ENCODE data around the gene LGR4. TPM values are rescaled to one million over a fixed set of nuclear protein-coding genes. Genes with fewer than 3 reads are reported as not detected.
"Not testable (repeated sequence)": the region's sequence is repeated elsewhere in the genome, so short reads cannot be mapped to it uniquely, and the experiment has no call there.

The LGR4 gene, protein sequence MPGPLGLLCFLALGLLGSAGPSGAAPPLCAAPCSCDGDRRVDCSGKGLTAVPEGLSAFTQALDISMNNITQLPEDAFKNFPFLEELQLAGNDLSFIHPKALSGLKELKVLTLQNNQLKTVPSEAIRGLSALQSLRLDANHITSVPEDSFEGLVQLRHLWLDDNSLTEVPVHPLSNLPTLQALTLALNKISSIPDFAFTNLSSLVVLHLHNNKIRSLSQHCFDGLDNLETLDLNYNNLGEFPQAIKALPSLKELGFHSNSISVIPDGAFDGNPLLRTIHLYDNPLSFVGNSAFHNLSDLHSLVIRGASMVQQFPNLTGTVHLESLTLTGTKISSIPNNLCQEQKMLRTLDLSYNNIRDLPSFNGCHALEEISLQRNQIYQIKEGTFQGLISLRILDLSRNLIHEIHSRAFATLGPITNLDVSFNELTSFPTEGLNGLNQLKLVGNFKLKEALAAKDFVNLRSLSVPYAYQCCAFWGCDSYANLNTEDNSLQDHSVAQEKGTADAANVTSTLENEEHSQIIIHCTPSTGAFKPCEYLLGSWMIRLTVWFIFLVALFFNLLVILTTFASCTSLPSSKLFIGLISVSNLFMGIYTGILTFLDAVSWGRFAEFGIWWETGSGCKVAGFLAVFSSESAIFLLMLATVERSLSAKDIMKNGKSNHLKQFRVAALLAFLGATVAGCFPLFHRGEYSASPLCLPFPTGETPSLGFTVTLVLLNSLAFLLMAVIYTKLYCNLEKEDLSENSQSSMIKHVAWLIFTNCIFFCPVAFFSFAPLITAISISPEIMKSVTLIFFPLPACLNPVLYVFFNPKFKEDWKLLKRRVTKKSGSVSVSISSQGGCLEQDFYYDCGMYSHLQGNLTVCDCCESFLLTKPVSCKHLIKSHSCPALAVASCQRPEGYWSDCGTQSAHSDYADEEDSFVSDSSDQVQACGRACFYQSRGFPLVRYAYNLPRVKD
- under 1 TPM; 0.29 to 0.42 TPM for total RNA-seq

DNA sequence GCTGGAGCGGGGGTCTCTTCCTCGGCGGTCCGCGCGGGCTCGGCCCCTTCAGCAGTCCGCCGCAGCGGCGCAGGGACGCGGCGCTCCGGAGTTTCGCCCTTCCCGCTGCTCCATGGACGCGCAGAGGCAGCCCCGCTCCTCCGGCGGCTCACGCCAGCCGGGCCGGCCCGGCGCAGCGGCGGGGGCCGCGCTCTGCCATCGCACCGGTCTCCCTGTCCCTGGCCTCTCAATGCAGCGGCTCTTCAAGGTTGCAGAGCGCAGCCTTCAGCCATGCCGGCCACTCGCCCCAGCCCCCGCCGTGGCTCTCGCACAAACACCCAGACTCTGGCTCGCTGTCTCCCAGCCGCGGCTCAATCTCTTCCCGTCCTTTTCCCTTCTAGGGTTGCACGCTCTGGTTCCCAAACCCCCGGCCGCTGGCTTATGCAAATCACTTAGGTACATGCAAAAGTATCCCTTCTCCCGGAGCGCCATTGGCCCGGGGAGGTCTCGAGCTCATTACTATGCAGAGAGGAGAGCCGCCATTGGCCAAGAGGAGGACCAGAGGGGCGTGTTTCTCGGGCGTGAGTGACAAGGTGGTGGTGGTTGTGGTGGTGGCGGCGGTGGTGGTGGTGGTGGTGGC lies at the start of gene LGR4:
Gene LGR4 (minus strand): TSS at position 393 of the 619 bp plus-strand sequence. CDS start 488 bp downstream, outside the sequence.
- DNase-seq (peak; percentile 63), ATAC-seq (peak; percentile 78)
- Mint-ChIP-seq H3K27ac (no peak within 1 kb of the TSS), H3K4me3 (peak within 1 kb of the TSS; percentile 79), H3K9me3 (ENCODE audit: low read depth) (no peaks in the 10 kb centered on the region), H3K4me1 (peaks cover 9% of the 10 kb centered on the region), H3K27me3 (peaks cover 64% of the 10 kb centered on the region), H3K36me3 (peaks cover 3% of the 10 kb centered on the region)
- CTCF ChIA-PET, result interaction anchor here (1.0 to 5.0 kb wide), 2 partner anchors 13 to 15 kb away, joined by 3 to 22 read pairs; no protein-coding TSS in a partner anchor

DNA sequence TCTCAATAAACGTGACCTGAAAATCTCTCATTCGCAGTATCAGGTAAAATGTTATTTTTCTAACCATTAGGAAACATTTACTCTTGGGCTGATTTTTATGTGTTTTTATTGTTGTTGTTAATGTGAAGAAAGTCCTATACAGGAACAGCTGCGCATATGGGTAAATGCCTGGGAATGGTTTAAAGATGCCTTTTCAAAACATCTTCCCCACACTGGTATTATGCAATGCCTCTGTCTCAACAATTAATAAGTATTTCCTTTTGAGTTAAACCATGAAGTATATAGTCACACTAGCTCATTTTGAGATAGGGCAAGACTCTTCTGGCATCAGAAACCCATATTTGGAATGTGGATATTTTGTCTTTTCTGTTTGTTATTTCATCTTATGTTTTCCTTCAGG lies 47.6 kb upstream of the LGR4 start:
- peaks cover 7% of the 10 kb centered on the region for H3K27me3 Mint-ChIP-seq

DNA sequence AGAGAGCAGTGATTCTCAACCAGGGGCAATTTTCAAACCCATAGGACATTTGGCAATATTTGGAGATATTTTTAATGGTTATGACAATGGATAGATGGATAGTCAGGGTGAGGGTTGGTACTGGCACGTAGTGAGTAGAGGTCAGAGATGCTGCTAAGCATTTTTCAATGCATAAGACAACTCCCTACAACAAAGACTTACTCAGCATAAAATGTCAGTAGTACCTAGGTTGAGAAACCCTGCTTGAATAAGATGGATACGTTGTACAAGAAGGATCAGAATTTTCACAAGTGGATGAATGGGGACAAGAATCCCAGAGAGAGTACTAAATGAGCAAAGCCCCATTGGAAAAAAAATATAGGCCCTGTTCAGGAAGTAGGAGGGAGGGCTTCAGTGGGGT lies 45.9 kb upstream of the LGR4 start:
- no peak overlapping the region for H3K27ac Mint-ChIP-seq
- ATAC-seq (no peak), DNase-seq (no peak)
- CTCF ChIA-PET, result interaction anchor here (1.1 kb wide), 1 partner anchor 519 kb away, joined by 3 read pairs; no protein-coding TSS in a partner anchor
- peaks cover 7% of the 10 kb centered on the region for H3K27me3 Mint-ChIP-seq
- H3K9me3 Mint-ChIP-seq (ENCODE audit: low read depth), result no peaks in the 10 kb centered on the region
- H3K4me3 Mint-ChIP-seq, result no peak overlapping the region
- no peaks in the 10 kb centered on the region for H3K36me3 Mint-ChIP-seq
- H3K4me1 Mint-ChIP-seq, result no peaks in the 10 kb centered on the region

More for the DNA sequence above, 47.6 kb upstream of the LGR4 start:
- DNase-seq, result no peak
- H3K27ac Mint-ChIP-seq, result no peak overlapping the region
- no peaks in the 10 kb centered on the region for H3K36me3 Mint-ChIP-seq
- H3K4me3 Mint-ChIP-seq, result no peak overlapping the region
- ATAC-seq, result no peak
- no peaks in the 10 kb centered on the region for H3K9me3 Mint-ChIP-seq (ENCODE audit: low read depth)
- CTCF ChIA-PET, result interaction anchor here (1.3 kb wide), 1 partner anchor 21 kb away, joined by 5 read pairs; no protein-coding TSS in a partner anchor
- H3K4me1 Mint-ChIP-seq, result no peaks in the 10 kb centered on the region

DNA sequence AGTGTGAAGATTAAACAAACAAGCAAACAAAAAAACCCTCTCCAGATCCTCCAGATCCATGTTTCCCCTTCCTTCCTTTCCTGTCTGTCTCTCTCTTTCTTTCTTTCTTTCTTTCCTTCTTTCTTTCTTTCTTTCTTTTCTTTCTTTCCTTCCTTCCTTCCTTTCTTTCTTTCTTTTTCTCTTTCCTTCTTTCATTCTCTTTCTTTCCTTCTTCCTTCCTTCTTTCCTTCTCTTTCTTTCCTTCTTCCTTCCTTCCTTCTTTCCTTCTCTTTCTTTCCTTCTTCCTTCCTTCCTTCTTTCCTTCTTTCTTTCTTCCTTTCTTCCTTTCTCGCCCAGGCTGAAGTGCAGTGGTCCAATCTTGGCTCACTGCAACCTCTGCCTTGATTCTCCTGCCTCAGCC lies 44.9 kb upstream of the LGR4 start:
- not testable (repeated sequence) for ATAC-seq, H3K27me3 Mint-ChIP-seq, H3K27ac Mint-ChIP-seq

DNA sequence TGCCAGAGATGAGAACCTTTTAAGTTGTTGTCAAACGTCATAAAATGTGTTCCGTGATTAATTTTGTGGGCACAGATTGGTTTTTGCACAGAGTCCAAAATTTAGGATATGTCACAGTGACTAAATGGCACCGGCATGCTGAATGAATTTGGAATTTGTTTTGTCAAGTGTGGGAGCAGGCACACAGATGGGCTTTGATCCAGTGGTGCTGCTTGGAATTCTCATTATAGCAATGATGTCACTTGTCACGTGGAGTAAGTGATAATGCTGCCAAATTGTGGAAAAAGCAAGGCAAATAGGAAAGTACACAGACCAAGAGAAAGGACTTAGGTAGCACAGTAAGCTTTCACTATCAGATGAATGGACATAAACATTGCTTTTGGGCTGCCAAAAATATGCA lies 42.0 kb upstream of the LGR4 start:
- DNase-seq (no peak), ATAC-seq (no peak)
- H3K4me3 Mint-ChIP-seq, result no peak overlapping the region
- H3K27ac Mint-ChIP-seq, result no peak overlapping the region
- H3K9me3 Mint-ChIP-seq (ENCODE audit: low read depth), result no peaks in the 10 kb centered on the region
- H3K4me1 Mint-ChIP-seq, result no peaks in the 10 kb centered on the region
- CTCF ChIA-PET, result no interaction called here
- H3K36me3 Mint-ChIP-seq, result no peaks in the 10 kb centered on the region
- peaks cover 7% of the 10 kb centered on the region for H3K27me3 Mint-ChIP-seq

More for the DNA sequence above, 44.9 kb upstream of the LGR4 start:
- H3K4me3 Mint-ChIP-seq; DNase-seq; H3K9me3 Mint-ChIP-seq (ENCODE audit: low read depth); H3K36me3 Mint-ChIP-seq; H3K4me1 Mint-ChIP-seq: not testable (repeated sequence)
- CTCF ChIA-PET, result interaction anchor here (1.1 kb wide), 1 partner anchor 520 kb away, joined by 3 read pairs; no protein-coding TSS in a partner anchor

DNA sequence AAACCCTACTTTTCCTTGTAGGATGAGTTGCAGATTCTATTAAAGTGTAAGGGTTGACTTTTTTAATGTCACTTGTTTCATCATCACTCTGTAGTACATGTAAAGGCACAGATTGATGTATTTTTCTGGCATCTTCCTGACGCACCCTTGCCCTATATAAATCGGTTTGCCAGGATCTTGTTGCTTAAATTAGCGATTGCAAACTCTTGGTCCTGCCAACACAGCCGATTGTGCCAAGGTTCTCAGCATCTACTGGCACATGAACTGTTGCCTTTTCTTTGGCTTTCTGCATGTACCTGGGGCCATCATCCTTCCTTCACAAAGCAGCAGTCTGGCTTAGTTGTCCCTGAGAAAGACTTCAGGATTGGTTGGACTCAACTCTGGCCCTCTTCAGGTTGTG lies 41.5 kb upstream of the LGR4 start:
- H3K36me3 Mint-ChIP-seq, result no peaks in the 10 kb centered on the region
- H3K4me1 Mint-ChIP-seq, result no peaks in the 10 kb centered on the region
- H3K9me3 Mint-ChIP-seq (ENCODE audit: low read depth), result no peaks in the 10 kb centered on the region
- peaks cover 7% of the 10 kb centered on the region for H3K27me3 Mint-ChIP-seq
- CTCF ChIA-PET, result no interaction called here
- no peak for DNase-seq
- ATAC-seq, result no peak
- no peak overlapping the region for H3K4me3 Mint-ChIP-seq
- no peak overlapping the region for H3K27ac Mint-ChIP-seq

DNA sequence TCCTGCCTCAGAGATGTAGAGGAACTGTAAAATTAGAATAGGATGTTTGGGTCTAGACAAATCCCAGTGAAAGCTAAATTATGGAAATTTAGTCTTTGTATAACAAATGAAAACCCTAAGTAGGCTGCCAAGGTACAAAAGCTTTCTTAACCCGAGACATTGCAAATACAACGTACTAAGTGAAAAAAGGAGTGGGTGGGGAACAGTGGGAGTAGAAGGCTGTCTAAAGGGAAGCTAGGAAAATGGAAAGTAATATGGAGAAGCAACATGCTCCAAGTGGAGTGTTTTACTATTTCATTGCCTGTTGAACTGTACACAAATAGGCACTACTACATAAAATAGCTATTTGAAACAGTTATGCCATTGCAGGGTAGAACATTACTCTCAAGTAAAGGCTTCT lies 40.8 kb upstream of the LGR4 start:
- ATAC-seq, result no peak
- CTCF ChIA-PET, result interaction anchor here (1.7 kb wide), 1 partner anchor 15 kb away, joined by 5 read pairs; no protein-coding TSS in a partner anchor
- Mint-ChIP-seq H3K27ac (no peak overlapping the region), H3K9me3 (ENCODE audit: low read depth) (no peaks in the 10 kb centered on the region), H3K4me1 (peaks cover 2% of the 10 kb centered on the region), H3K27me3 (peaks cover 7% of the 10 kb centered on the region), H3K36me3 (no peaks in the 10 kb centered on the region), H3K4me3 (no peak overlapping the region)
- DNase-seq, result no peak

DNA sequence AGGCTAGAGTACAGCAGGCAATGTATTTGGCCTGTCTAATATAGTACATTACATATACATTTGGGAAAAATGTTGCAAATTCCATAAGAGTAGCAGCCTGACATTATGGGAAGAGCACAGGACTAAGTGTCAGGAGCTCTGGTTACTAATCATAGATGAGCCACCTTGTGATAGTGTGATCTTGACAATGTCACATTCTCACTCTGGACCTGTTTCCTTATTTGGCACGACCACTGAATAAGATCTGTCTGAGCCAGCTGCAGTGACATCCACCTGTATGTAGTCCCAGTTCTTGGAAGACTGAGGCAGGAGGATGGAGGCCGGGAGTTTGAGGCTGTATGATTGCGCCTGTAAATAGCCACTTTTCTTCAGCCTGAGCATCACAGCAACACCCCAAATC lies 39.6 kb upstream of the LGR4 start:
- CTCF ChIA-PET, result interaction anchor here (1.0 to 1.7 kb wide), 2 partner anchors 12 to 14 kb away, joined by 3 to 5 read pairs; no protein-coding TSS in a partner anchor
- Mint-ChIP-seq H3K27me3 (peaks cover under 1% of the 10 kb centered on the region), H3K36me3 (peaks cover 3% of the 10 kb centered on the region), H3K4me1 (peaks cover 11% of the 10 kb centered on the region), H3K27ac (no peak overlapping the region), H3K4me3 (no peak overlapping the region), H3K9me3 (ENCODE audit: low read depth) (no peaks in the 10 kb centered on the region)
- no peak for ATAC-seq
- DNase-seq, result no peak

DNA sequence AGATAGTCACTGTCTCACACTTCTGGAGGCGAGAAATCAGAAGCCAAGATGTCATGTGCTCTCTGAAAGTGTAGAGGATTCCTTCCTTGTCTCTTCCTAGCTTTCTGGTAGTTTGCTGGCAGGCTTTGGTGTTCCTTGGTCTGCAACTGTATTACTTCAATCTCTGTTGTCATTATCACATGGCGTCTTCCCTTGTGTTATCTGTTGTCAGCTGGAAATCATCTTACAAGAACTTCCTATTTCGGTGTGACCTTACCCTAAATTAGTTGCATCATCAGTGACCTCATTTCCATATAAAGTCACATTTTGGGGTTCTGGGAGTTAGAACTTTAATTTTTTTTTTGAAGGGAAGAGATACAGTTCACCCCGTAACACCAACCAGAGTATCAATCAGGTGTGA lies 37.3 kb upstream of the LGR4 start:
- DNase-seq (no peak), ATAC-seq (no peak)
- no peak overlapping the region for H3K27ac Mint-ChIP-seq
- H3K36me3 Mint-ChIP-seq, result peaks cover 3% of the 10 kb centered on the region
- no peak overlapping the region for H3K4me3 Mint-ChIP-seq
- no peaks in the 10 kb centered on the region for H3K27me3 Mint-ChIP-seq
- H3K4me1 Mint-ChIP-seq, result peaks cover 20% of the 10 kb centered on the region
- CTCF ChIA-PET, result interaction anchor here (1.5 kb wide), 1 partner anchor 24 kb away, joined by 4 read pairs; no protein-coding TSS in a partner anchor
- H3K9me3 Mint-ChIP-seq (ENCODE audit: low read depth), result no peaks in the 10 kb centered on the region

DNA sequence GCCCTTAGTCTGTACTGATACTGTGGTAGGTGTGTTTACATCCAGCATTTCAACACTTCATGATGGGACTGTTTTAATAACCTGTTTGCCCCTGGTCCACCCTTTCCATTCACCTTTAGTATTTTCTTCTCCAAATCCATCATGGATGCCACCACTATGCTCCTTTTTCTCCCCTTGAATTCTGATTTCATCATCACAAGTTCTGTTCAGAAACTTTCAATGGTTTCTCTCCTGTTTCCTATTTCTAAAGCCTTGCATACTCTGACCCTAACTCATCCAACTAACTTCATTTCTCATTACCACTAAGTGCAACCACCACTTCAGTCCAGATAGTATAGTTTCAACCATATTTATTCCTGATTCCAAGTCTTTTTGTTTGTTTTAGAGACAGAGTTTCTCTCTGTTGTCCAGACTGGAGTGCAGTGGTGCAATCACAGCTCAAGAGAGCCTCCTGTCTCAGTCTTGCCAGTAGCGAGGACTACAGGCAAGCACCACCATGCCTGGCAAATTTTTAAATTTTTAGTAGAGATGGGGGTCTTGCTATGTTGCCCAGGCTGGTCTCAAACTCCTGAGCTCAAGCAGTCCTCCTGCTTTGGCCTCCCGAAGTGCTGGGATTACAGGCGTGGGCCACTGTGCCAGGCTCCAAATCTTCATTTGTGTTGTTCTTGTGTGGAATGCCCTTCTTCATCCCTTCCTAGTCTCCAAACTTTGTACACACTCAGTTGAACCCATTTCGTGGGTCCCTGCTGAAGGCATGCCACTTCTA lies 35.1 kb upstream of the LGR4 start:
- Mint-ChIP-seq H3K4me1 (peaks cover 31% of the 10 kb centered on the region), H3K9me3 (ENCODE audit: low read depth) (no peaks in the 10 kb centered on the region), H3K4me3 (peak overlapping the region; percentile 90), H3K36me3 (peaks cover 7% of the 10 kb centered on the region), H3K27me3 (no peaks in the 10 kb centered on the region), H3K27ac (peak overlapping the region; percentile 98)
- DNase-seq (no peak), ATAC-seq (no peak)
- CTCF ChIA-PET, result interaction anchor here (1.3 to 1.6 kb wide), 2 partner anchors 10 to 11 kb away, joined by 3 to 9 read pairs; no protein-coding TSS in a partner anchor

DNA sequence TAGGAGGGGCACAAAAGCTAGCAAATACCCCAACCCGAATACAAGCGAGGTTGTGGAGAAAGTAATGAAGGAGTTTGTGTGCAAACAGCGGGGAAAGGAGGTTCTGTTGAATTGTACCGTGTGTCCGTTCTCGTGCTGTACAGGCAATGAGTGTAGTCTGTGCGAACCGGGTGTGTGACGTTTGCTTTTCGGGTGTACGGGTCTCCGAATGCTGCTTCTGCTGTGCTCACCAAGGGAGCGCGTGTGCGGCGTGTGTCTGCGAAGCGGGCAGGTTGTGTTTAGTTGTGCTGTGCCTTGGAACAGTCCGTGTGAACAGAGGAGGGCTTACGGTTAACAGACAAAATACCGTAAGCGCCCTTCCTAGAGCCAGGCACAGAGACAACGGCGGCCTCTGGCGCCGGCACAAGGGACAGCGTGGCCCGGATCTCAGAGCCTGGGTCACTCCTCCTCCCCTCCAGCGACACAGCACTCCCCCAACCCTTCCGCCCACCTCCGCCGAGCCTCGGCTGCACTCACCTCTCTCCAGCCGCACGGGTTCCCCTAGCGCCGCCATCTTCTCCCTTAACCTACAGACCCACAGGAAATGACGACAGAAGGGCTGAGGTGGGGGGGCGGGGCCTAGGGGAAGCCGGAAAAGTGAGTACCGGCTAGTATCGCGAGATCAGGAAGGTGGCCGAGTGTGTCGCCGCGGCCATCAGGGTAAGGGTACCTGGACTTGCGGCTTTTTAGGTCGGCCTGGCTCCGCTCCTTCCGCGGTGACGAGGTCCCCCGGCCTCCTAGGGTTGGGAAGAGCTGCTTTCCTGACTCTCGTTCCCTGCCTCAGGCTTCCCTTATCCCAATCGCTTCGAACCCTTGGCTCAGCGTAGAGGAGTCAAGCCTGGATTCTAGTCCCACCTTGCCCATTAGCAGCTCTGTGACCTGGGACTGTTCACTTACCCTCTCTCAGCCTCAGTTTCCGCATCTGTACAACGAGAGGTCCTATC lies 33.9 kb upstream of the LGR4 start, which contains the start of gene LIN7C:
Gene LIN7C (minus strand): TSS at position 570 of the 983 bp plus-strand sequence. CDS start 17 bp downstream, at position 553.
- H3K4me1 Mint-ChIP-seq, result peaks cover 38% of the 10 kb centered on the region
- no peaks in the 10 kb centered on the region for H3K27me3 Mint-ChIP-seq
- peak within 1 kb of the TSS; percentile 98 for H3K27ac Mint-ChIP-seq
- DNase-seq (peak; percentile 97), ATAC-seq (peak; percentile 93)
- CTCF ChIA-PET, result interaction anchor here (1.3 to 1.7 kb wide), 3 partner anchors 8 to 323 kb away, joined by 3 to 9 read pairs (median 5); no protein-coding TSS in a partner anchor
- H3K36me3 Mint-ChIP-seq, result peaks cover 14% of the 10 kb centered on the region
- H3K4me3 Mint-ChIP-seq, result peak within 1 kb of the TSS; percentile 90
- no peaks in the 10 kb centered on the region for H3K9me3 Mint-ChIP-seq (ENCODE audit: low read depth)
